ENCODE data around the gene TLK1. TPM values are rescaled to one million over a fixed set of nuclear protein-coding genes. Genes with fewer than 3 reads are reported as not detected.
"Not testable (repeated sequence)": the region's sequence is repeated elsewhere in the genome, so short reads cannot be mapped to it uniquely, and the experiment has no call there.

Gene TLK1
- total RNA-seq, 2 experiments from 2014 or later, result 81.3 to 83.2 TPM

GRCh38 chr2:171080607-171081006 is 80.1 kb downstream of the TLK1 start:
- DNase-seq (no peak), ATAC-seq (no peak)
- Mint-ChIP-seq H3K9me3 (ENCODE audit: low read depth) (no peaks in the 10 kb centered on the region), H3K36me3 (peaks cover 33% of the 10 kb centered on the region), H3K27me3 (no peaks in the 10 kb centered on the region), H3K4me1 (peaks cover 17% of the 10 kb centered on the region), H3K27ac (no peak overlapping the region), H3K4me3 (no peak overlapping the region)
- CTCF ChIA-PET, result no interaction called here

GRCh38 chr2:171076422-171076821 is 84.3 kb downstream of the TLK1 start:
- DNase-seq; H3K9me3 Mint-ChIP-seq (ENCODE audit: low read depth); H3K4me1 Mint-ChIP-seq; H3K27me3 Mint-ChIP-seq; ATAC-seq; H3K4me3 Mint-ChIP-seq; H3K27ac Mint-ChIP-seq: not testable (repeated sequence)
- peaks cover 52% of the 10 kb centered on the region for H3K36me3 Mint-ChIP-seq
- CTCF ChIA-PET, result interaction anchor here (0.7 to 2.4 kb wide), 2 partner anchors 11 to 428 kb away, joined by 3 to 15 read pairs; no protein-coding TSS in a partner anchor

- H3K36me3 Mint-ChIP-seq, result peaks cover 53% of the 10 kb centered on the region
- no peak overlapping the region for H3K27ac Mint-ChIP-seq
- no peaks in the 10 kb centered on the region for H3K9me3 Mint-ChIP-seq (ENCODE audit: low read depth)
- DNase-seq (no peak), ATAC-seq (no peak)
- H3K4me1 Mint-ChIP-seq, result peaks cover 9% of the 10 kb centered on the region
- no peak overlapping the region for H3K4me3 Mint-ChIP-seq
- CTCF ChIA-PET, result interaction anchor here (1.8 kb wide), 1 partner anchor 15 kb away, joined by 5 read pairs; no protein-coding TSS in a partner anchor
- no peaks in the 10 kb centered on the region for H3K27me3 Mint-ChIP-seq
Observed at GRCh38 chr2:171072164-171072563, 88.5 kb downstream of the TLK1 start.

GRCh38 chr2:171069286-171069956 is 91.3 kb downstream of the TLK1 start:
- Mint-ChIP-seq H3K4me1 (peaks cover 3% of the 10 kb centered on the region), H3K9me3 (ENCODE audit: low read depth) (no peaks in the 10 kb centered on the region), H3K27ac (no peak overlapping the region), H3K27me3 (no peaks in the 10 kb centered on the region), H3K4me3 (no peak overlapping the region), H3K36me3 (peaks cover 42% of the 10 kb centered on the region)
- DNase-seq (no peak), ATAC-seq (no peak)
- CTCF ChIA-PET, result interaction anchor here (0.9 to 1.6 kb wide), 2 partner anchors 16 to 17 kb away, joined by 3 to 5 read pairs; no protein-coding TSS in a partner anchor

GRCh38 chr2:171066110-171066509 is 94.6 kb downstream of the TLK1 start:
- no peak overlapping the region for H3K27ac Mint-ChIP-seq
- DNase-seq (no peak), ATAC-seq (no peak)
- no peak overlapping the region for H3K4me3 Mint-ChIP-seq
- CTCF ChIA-PET, result no interaction called here
- no peaks in the 10 kb centered on the region for H3K27me3 Mint-ChIP-seq
- H3K36me3 Mint-ChIP-seq, result peaks cover 24% of the 10 kb centered on the region
- H3K4me1 Mint-ChIP-seq, result peaks cover 3% of the 10 kb centered on the region
- H3K9me3 Mint-ChIP-seq (ENCODE audit: low read depth), result no peaks in the 10 kb centered on the region

GRCh38 chr2:171057575-171057974 is 103.1 kb downstream of the TLK1 start:
- Mint-ChIP-seq H3K27me3 (no peaks in the 10 kb centered on the region), H3K4me1 (no peaks in the 10 kb centered on the region), H3K9me3 (ENCODE audit: low read depth) (no peaks in the 10 kb centered on the region), H3K27ac (no peak overlapping the region), H3K36me3 (peaks cover 50% of the 10 kb centered on the region), H3K4me3 (no peak overlapping the region)
- ATAC-seq (no peak), DNase-seq (no peak)
- CTCF ChIA-PET, result no interaction called here

- ATAC-seq (no peak), DNase-seq (no peak)
- no peak overlapping the region for H3K27ac Mint-ChIP-seq
- no peaks in the 10 kb centered on the region for H3K9me3 Mint-ChIP-seq (ENCODE audit: low read depth)
- no peaks in the 10 kb centered on the region for H3K4me1 Mint-ChIP-seq
- no peak overlapping the region for H3K4me3 Mint-ChIP-seq
- no peaks in the 10 kb centered on the region for H3K27me3 Mint-ChIP-seq
- H3K36me3 Mint-ChIP-seq, result peaks cover 52% of the 10 kb centered on the region
- CTCF ChIA-PET, result no interaction called here
Observed at GRCh38 chr2:171056307-171056706, 104.4 kb downstream of the TLK1 start.

GRCh38 chr2:171049691-171050090 is 111.0 kb downstream of the TLK1 start:
- ATAC-seq (no peak), DNase-seq (no peak)
- CTCF ChIA-PET, result interaction anchor here (1.1 kb wide), 1 partner anchor 37 kb away, joined by 3 read pairs; no protein-coding TSS in a partner anchor
- H3K9me3 Mint-ChIP-seq (ENCODE audit: low read depth), result no peaks in the 10 kb centered on the region
- no peak overlapping the region for H3K4me3 Mint-ChIP-seq
- no peaks in the 10 kb centered on the region for H3K27me3 Mint-ChIP-seq
- H3K36me3 Mint-ChIP-seq, result peaks cover 52% of the 10 kb centered on the region
- H3K4me1 Mint-ChIP-seq, result peaks cover 3% of the 10 kb centered on the region
- no peak overlapping the region for H3K27ac Mint-ChIP-seq

GRCh38 chr2:171046048-171046560 is 114.6 kb downstream of the TLK1 start:
- H3K9me3 Mint-ChIP-seq (ENCODE audit: low read depth), result no peaks in the 10 kb centered on the region
- H3K4me3 Mint-ChIP-seq, result no peak overlapping the region
- no peak overlapping the region for H3K27ac Mint-ChIP-seq
- CTCF ChIA-PET, result no interaction called here
- peaks cover 57% of the 10 kb centered on the region for H3K36me3 Mint-ChIP-seq
- H3K27me3 Mint-ChIP-seq, result no peaks in the 10 kb centered on the region
- no peak for ATAC-seq
- no peak for DNase-seq
- H3K4me1 Mint-ChIP-seq, result peaks cover 25% of the 10 kb centered on the region

- ATAC-seq (peak; percentile 51), DNase-seq (no peak)
- Mint-ChIP-seq H3K4me1 (peaks cover 25% of the 10 kb centered on the region), H3K27me3 (no peaks in the 10 kb centered on the region), H3K27ac (peak overlapping the region; percentile 55), H3K9me3 (ENCODE audit: low read depth) (no peaks in the 10 kb centered on the region), H3K4me3 (no peak overlapping the region), H3K36me3 (peaks cover 52% of the 10 kb centered on the region)
- CTCF ChIA-PET, result no interaction called here
Observed at GRCh38 chr2:171044416-171044815, 116.3 kb downstream of the TLK1 start.

- CTCF ChIA-PET, result no interaction called here
- peaks cover 25% of the 10 kb centered on the region for H3K4me1 Mint-ChIP-seq
- no peaks in the 10 kb centered on the region for H3K9me3 Mint-ChIP-seq (ENCODE audit: low read depth)
- DNase-seq (no peak), ATAC-seq (peak; percentile 39)
- H3K27ac Mint-ChIP-seq, result peak overlapping the region; percentile 63
- H3K4me3 Mint-ChIP-seq, result no peak overlapping the region
- H3K36me3 Mint-ChIP-seq, result peaks cover 55% of the 10 kb centered on the region
- H3K27me3 Mint-ChIP-seq, result no peaks in the 10 kb centered on the region
Observed at GRCh38 chr2:171042253-171042969, 118.3 kb downstream of the TLK1 start.

GRCh38 chr2:171036532-171036931 is 124.2 kb downstream of the TLK1 start:
- DNase-seq (no peak), ATAC-seq (no peak)
- Mint-ChIP-seq H3K27me3 (no peaks in the 10 kb centered on the region), H3K4me1 (peaks cover 2% of the 10 kb centered on the region), H3K27ac (no peak overlapping the region), H3K36me3 (peaks cover 67% of the 10 kb centered on the region), H3K9me3 (ENCODE audit: low read depth) (peaks cover 8% of the 10 kb centered on the region), H3K4me3 (no peak overlapping the region)
- CTCF ChIA-PET, result interaction anchor here (0.9 kb wide), 1 partner anchor 14 kb away, joined by 3 read pairs; no protein-coding TSS in a partner anchor

- no peaks in the 10 kb centered on the region for H3K27me3 Mint-ChIP-seq
- no peak overlapping the region for H3K4me3 Mint-ChIP-seq
- CTCF ChIA-PET, result no interaction called here
- H3K36me3 Mint-ChIP-seq, result peaks cover 66% of the 10 kb centered on the region
- H3K4me1 Mint-ChIP-seq, result peaks cover 2% of the 10 kb centered on the region
- ATAC-seq (no peak), DNase-seq (no peak)
- no peak overlapping the region for H3K27ac Mint-ChIP-seq
- peaks cover 8% of the 10 kb centered on the region for H3K9me3 Mint-ChIP-seq (ENCODE audit: low read depth)
Observed at GRCh38 chr2:171034315-171034714, 126.4 kb downstream of the TLK1 start.

GRCh38 chr2:171025214-171025613 is 135.5 kb downstream of the TLK1 start:
- H3K27ac Mint-ChIP-seq, result no peak overlapping the region
- CTCF ChIA-PET, result no interaction called here
- H3K36me3 Mint-ChIP-seq, result peaks cover 28% of the 10 kb centered on the region
- no peak for DNase-seq
- no peaks in the 10 kb centered on the region for H3K4me1 Mint-ChIP-seq
- H3K9me3 Mint-ChIP-seq (ENCODE audit: low read depth), result no peaks in the 10 kb centered on the region
- no peaks in the 10 kb centered on the region for H3K27me3 Mint-ChIP-seq
- no peak overlapping the region for H3K4me3 Mint-ChIP-seq
- ATAC-seq, result no peak
